HEK293 (cell line): ENCODE measurements around the gene CDK14.

Experiments used
- CTCF ChIA-PET: fragments of 350-600 bp; formaldehyde crosslinking; extraction: SDS; loops from one replicate; lab custom pipeline; 2021; ENCODE audit warnings: antibody characterized with exemption; lab: Yijun Ruan, JAX
- POLR2A ChIA-PET: fragments of 300-600 bp; formaldehyde crosslinking; extraction: SDS; loops from one replicate; lab custom pipeline; 2020; ENCODE audit warnings: antibody characterized with exemption, inconsistent platforms; lab: Yijun Ruan, JAX
- H3K27ac ChIP-seq: fragments of 200-500 bp; sonication (Bioruptor generic); 2 replicates; pipeline ENCODE4 v1.5.1; 2014; ENCODE audit warnings: low read depth, low read length, control low read depth, inconsistent platforms; ENCODE audit errors: extremely low read depth
- H3K36me3 ChIP-seq, 2 experiments: fragments of 200-500 bp in 1 of 2; sonication (Bioruptor generic) in 1 of 2; 1 replicate in 1 of 2; 2 replicates in 1 of 2; pipeline ENCODE4 v1.5.1; 2014 to 2017; ENCODE audit warnings: inconsistent platforms in 2 of 2, low read length in 2 of 2; ENCODE audit not compliant: control insufficient read depth in 2 of 2, insufficient read depth in 1 of 2
- H3K4me1 ChIP-seq: fragments of 200-500 bp; sonication (Bioruptor generic); 2 replicates; pipeline ENCODE4 v1.5.1; 2014; ENCODE audit warnings: mild to moderate bottlenecking, low read length, inconsistent platforms; ENCODE audit not compliant: control insufficient read depth, insufficient read depth
- H3K4me3 ChIP-seq: 2 replicates; pipeline ENCODE4 v1.5.1; 2011; ENCODE audit warnings: low read depth, mild to moderate bottlenecking, control low read depth, low read length, moderate library complexity
- H3K9me3 ChIP-seq: fragments of 200-500 bp; sonication (Bioruptor generic); 2 replicates; pipeline ENCODE4 v1.5.1; 2014; ENCODE audit warnings: low read depth, low read length, inconsistent platforms; ENCODE audit not compliant: control insufficient read depth, insufficient read depth
- KLF17 ChIP-seq: fragments of 450-650 bp; formaldehyde crosslinking; IDR thresholded peaks from 2 replicates; pipeline ENCODE4 v1.5.1; 2016; ENCODE audit warnings: missing biosample characterization, missing genetic modification characterization
- KLF9 ChIP-seq: fragments of 450-650 bp; formaldehyde crosslinking; IDR thresholded peaks from 2 replicates; pipeline ENCODE4 v1.5.1; 2016; ENCODE audit warnings: missing biosample characterization, missing genetic modification characterization, low read depth
- WT1 ChIP-seq: fragments of 450-650 bp; formaldehyde crosslinking; IDR thresholded peaks from 2 replicates; pipeline ENCODE4 v1.5.1; 2016; ENCODE audit warnings: missing biosample characterization, missing genetic modification characterization
- ZFP37 ChIP-seq: fragments of 450-650 bp; formaldehyde crosslinking; IDR thresholded peaks from 2 replicates; pipeline ENCODE4 v1.5.1; 2016; ENCODE audit warnings: missing biosample characterization, missing genetic modification characterization
- ZNF132 ChIP-seq: fragments of 450-650 bp; formaldehyde crosslinking; IDR thresholded peaks from 2 replicates; pipeline ENCODE4 v1.5.1; 2017; ENCODE audit warnings: missing biosample characterization, missing genetic modification characterization, borderline replicate concordance
- ZNF169 ChIP-seq: fragments of 450-650 bp; formaldehyde crosslinking; IDR thresholded peaks from 2 replicates; pipeline ENCODE4 v1.5.1; 2016; ENCODE audit warnings: missing biosample characterization, missing genetic modification characterization
- ZNF239 ChIP-seq: fragments of 450-650 bp; formaldehyde crosslinking; IDR thresholded peaks from 2 replicates; pipeline ENCODE4 v1.5.1; 2016; ENCODE audit warnings: missing biosample characterization, missing genetic modification characterization
- ZNF26 ChIP-seq: fragments of 450-650 bp; formaldehyde crosslinking; IDR thresholded peaks from 2 replicates; pipeline ENCODE4 v1.5.1; 2016; ENCODE audit warnings: missing biosample characterization, missing genetic modification characterization
- ZNF280D ChIP-seq: fragments of 450-650 bp; formaldehyde crosslinking; IDR thresholded peaks from 2 replicates; pipeline ENCODE4 v1.5.1; 2016; ENCODE audit warnings: missing biosample characterization, missing genetic modification characterization
- ZNF624 ChIP-seq: fragments of 450-650 bp; formaldehyde crosslinking; IDR thresholded peaks from 2 replicates; pipeline ENCODE4 v1.5.1; 2017; ENCODE audit warnings: missing biosample characterization, missing genetic modification characterization
- ZNF664 ChIP-seq: fragments of 450-650 bp; formaldehyde crosslinking; IDR thresholded peaks from 2 replicates; pipeline ENCODE4 v1.5.1; 2016; ENCODE audit warnings: missing biosample characterization, missing genetic modification characterization
- ZNF677 ChIP-seq: fragments of 450-650 bp; IDR thresholded peaks from 2 replicates; pipeline ENCODE4 v1.5.0; 2018; ENCODE audit warnings: missing biosample characterization, mild to moderate bottlenecking, missing genetic modification characterization, moderate library complexity
- ZNF776 ChIP-seq: fragments of 450-650 bp; formaldehyde crosslinking; IDR thresholded peaks from 2 replicates; pipeline ENCODE4 v1.5.0; 2017; ENCODE audit warnings: missing biosample characterization, missing genetic modification characterization, borderline replicate concordance
- ZSCAN4 ChIP-seq: fragments of 450-650 bp; formaldehyde crosslinking; IDR thresholded peaks from 2 replicates; pipeline ENCODE4 v1.5.1; 2017; ENCODE audit warnings: missing biosample characterization, missing genetic modification characterization
- TF ChIP-seq, protein P1 (sequence below): fragments of 450-650 bp; formaldehyde crosslinking; IDR thresholded peaks from 2 replicates; pipeline ENCODE4 v1.5.1; 2016; ENCODE audit warnings: missing biosample characterization, missing genetic modification characterization
- TF ChIP-seq, protein P2 (sequence below): fragments of 450-650 bp; formaldehyde crosslinking; IDR thresholded peaks from 2 replicates; pipeline ENCODE4 v1.5.1; 2016; ENCODE audit warnings: missing biosample characterization, missing genetic modification characterization

CDK14 gene

DNA sequence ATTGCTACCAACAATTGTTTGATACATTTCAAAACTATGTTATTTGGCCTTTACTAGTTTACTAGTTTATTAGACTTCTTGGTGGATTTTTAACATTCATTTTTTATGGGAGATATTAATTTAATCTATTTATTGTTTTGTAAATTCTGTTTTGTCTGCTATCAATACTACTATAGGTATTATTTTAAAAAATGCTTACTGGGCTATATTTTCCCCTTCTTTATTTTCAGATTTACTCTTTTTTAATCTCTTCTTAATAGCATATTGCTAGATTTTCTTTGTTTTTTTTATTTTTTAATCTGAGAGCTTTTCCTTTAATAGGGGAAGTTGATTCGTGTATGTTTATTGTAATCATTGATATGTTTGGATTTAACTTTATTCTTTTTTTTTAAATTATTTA lies 147.5 kb downstream of the CDK14 start:
- H3K4me1 ChIP-seq: no peaks in the 10 kb centered on the region
- no peak overlapping the region for H3K27ac ChIP-seq
- POLR2A ChIA-PET: no interaction called here
- no peaks in the 10 kb centered on the region for H3K36me3 ChIP-seq
- CTCF ChIA-PET: no interaction called here
- no peaks in the 10 kb centered on the region for H3K9me3 ChIP-seq
- TF ChIP-seq ZNF280D (tag by site-specific recombination): no peak
- TF ChIP-seq ZNF776: no peak
- no peak for TF ChIP-seq ZFP37
- TF ChIP-seq ZNF664 (tag by site-specific recombination): no peak
- TF ChIP-seq, protein P1, sequence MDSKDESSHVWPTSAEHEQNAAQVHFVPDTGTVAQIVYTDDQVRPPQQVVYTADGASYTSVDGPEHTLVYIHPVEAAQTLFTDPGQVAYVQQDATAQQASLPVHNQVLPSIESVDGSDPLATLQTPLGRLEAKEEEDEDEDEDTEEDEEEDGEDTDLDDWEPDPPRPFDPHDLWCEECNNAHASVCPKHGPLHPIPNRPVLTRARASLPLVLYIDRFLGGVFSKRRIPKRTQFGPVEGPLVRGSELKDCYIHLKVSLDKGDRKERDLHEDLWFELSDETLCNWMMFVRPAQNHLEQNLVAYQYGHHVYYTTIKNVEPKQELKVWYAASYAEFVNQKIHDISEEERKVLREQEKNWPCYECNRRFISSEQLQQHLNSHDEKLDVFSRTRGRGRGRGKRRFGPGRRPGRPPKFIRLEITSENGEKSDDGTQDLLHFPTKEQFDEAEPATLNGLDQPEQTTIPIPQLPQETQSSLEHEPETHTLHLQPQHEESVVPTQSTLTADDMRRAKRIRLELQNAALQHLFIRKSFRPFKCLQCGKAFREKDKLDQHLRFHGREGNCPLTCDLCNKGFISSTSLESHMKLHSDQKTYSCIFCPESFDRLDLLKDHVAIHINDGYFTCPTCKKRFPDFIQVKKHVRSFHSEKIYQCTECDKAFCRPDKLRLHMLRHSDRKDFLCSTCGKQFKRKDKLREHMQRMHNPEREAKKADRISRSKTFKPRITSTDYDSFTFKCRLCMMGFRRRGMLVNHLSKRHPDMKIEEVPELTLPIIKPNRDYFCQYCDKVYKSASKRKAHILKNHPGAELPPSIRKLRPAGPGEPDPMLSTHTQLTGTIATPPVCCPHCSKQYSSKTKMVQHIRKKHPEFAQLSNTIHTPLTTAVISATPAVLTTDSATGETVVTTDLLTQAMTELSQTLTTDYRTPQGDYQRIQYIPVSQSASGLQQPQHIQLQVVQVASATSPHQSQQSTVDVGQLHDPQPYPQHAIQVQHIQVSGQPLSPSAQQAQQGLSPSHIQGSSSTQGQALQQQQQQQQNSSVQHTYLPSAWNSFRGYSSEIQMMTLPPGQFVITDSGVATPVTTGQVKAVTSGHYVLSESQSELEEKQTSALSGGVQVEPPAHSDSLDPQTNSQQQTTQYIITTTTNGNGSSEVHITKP (tag by site-specific recombination): no peak
- TF ChIP-seq ZSCAN4: no peak
- TF ChIP-seq ZNF677: no peak
- no peak for TF ChIP-seq KLF17 (tag by site-specific recombination)
- TF ChIP-seq, all 188 proteins: peak for 0
- H3K4me3 ChIP-seq: no peak overlapping the region

DNA sequence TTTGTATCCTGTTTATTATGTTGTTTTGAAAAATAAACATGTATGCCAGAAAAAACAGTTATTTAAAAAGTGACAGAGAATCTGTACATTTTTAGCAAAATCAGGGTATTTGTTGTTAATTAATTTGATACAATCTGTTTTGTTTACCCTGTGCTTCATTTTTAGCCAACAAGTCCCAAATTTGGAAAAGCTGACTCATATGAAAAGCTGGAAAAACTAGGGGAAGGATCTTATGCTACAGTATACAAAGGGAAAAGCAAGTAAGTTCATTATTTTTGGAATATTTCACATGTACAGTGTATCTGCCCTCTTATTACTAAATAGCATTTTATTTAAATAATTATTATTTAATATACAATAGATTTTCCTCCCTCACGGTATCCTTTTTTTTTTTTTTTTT lies 151.4 kb downstream of the CDK14 start:
- Histone ChIP-seq H3K27ac (no peak overlapping the region), H3K9me3 (no peaks in the 10 kb centered on the region), H3K4me3 (no peak overlapping the region), H3K4me1 (no peaks in the 10 kb centered on the region), H3K36me3 (no peaks in the 10 kb centered on the region)
- POLR2A ChIA-PET: no interaction called here
- TF ChIP-seq ZNF624 (tag by site-specific recombination) (no peak), ZNF169 (tag by site-specific recombination) (no peak), ZNF26 (tag by site-specific recombination) (no peak), ZNF132 (no peak), WT1 (tag by site-specific recombination) (no peak), ZNF239 (tag by site-specific recombination) (no peak), KLF9 (tag by site-specific recombination) (no peak)
- TF ChIP-seq, protein P2, sequence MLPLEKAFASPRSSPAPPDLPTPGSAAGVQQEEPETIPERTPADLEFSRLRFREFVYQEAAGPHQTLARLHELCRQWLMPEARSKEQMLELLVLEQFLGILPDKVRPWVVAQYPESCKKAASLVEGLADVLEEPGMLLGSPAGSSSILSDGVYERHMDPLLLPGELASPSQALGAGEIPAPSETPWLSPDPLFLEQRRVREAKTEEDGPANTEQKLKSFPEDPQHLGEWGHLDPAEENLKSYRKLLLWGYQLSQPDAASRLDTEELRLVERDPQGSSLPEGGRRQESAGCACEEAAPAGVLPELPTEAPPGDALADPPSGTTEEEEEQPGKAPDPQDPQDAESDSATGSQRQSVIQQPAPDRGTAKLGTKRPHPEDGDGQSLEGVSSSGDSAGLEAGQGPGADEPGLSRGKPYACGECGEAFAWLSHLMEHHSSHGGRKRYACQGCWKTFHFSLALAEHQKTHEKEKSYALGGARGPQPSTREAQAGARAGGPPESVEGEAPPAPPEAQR: no peak
- CTCF ChIA-PET: interaction anchor here (1.2 kb wide), 1 partner anchor 10 kb away, joined by 3 read pairs; no protein-coding TSS in a partner anchor
